GM15510 (cell line): ENCODE results near the gene LARGE1.

Experiments used
- POLR2A ChIP-seq: IDR thresholded peaks from 3 replicates; pipeline ENCODE4 v1.6.1; 2011; ENCODE audit warnings: borderline replicate concordance; ENCODE audit not compliant: insufficient read length; ENCODE audit errors: extremely low read depth

LARGE1 gene

DNA sequence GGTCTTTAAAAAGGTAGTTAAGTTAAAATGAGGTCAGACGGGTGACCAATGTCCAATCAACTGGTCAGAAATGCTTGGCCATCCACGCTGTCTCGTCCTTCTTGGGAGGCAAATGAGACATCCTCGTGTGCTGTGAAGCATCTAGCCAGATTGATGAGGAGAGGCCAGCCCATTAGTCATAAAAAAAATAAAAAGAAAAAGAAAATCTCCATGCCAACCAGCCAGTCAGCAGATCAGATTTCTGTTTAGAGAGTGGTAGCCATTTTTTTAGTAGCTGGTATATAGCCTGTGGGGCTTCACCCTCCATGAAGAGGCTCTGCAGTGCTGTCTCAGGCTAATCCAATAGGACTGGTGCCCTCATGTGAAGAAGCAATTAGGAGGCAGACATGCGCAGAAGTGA is 519.0 kb downstream of the LARGE1 start:
- TF ChIP-seq POLR2A = no peak

DNA sequence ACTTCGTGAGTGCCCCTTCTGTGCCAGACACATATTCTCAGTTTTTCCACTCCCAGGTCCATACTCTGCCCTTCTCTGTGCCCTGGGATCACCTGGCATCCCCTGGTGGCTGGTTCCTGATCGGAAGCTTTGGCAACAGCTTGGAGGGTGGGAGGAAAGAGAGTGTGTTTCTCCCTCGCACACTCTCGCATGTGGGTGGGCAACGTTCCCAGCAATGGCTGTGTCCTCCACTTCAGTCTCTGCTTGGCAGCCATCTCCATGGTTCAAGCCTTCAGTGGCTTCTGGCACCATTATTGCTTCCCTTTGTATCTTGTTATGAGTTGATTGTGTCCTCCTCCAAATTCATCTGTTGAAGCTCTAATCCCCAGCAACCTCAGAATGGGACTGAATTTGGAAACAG is 519.4 kb downstream of the LARGE1 start:
- no peak for TF ChIP-seq POLR2A

DNA sequence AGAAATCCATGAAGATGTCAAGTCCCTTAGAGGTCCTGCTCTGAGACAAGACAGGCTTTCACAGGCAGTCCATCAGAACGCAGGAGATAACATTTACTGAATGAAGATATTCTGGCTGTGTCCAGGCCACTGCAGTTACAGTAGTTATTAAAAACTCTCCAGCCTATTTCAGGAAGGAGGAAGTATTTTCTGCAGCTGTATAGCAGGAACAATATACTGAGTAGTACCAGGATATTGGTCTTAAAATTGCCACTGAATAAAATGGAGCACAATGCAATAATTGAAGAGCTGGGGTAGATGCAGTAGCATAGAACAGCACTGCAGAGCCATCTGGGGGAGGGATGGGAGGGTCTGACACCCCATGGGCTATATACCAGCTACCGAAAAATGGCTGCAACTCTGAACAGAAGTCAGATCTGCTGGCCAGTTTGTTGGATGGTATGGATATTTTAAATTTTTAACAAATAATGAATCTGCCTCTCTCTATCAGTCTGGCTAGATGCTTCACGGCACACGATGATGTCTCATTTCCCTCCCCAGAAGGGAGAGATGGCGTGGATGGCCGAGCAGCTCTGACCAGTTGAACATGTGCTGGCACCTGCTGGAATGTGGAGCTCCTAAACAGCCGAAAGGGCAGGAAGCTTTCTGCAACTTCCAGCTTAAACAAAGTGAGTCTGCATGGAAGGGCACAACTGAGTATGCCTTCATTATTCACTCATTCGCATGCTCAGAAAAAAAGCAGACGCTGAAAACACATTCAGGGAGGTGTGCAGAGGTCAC is 520.0 kb downstream of the LARGE1 start:
- TF ChIP-seq POLR2A = no peak

DNA sequence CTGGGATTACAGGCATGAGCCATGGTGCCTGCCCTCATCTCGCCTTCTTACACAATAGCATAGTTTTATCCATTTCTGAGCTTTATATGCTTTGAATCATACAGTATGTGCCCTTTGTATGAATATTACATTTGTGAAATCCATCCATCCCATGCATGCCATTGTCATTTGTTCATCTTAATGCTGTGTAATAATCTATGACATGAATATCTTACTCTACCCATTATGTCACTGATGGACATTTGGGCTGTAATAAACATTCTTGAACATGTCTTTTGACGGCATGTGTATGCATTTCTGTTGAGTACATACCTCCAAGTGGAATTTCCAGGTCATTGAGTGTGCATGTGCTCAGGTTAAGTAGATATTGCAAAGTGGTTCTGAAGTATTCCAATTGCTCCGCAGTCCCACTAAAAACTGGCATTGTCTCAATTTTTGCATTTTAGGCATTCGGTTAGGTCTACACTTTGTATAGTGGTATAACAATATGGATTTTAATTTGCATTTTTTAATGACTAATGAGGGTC is 522.8 kb downstream of the LARGE1 start:
- TF ChIP-seq POLR2A = no peak

DNA sequence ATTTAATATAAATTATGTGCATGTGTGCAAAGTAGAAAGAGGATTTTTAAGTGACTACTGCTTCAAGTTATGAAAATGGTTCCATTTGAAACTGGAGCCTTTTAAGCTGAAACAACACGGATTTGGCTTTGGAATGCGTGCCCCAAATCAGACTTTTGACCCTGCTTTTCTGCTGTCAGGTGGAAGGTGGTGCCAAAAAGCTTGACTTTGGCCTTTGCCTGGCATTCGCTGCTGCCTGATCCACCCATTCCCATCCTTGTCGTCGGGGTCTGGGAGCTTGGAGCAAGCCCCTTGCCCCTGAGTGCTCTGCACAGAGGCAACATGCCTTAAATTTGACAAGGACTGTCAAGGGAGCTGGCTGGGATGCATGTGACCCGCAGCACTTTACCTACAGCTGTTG is 526.8 kb downstream of the LARGE1 start:
- no peak for TF ChIP-seq POLR2A

DNA sequence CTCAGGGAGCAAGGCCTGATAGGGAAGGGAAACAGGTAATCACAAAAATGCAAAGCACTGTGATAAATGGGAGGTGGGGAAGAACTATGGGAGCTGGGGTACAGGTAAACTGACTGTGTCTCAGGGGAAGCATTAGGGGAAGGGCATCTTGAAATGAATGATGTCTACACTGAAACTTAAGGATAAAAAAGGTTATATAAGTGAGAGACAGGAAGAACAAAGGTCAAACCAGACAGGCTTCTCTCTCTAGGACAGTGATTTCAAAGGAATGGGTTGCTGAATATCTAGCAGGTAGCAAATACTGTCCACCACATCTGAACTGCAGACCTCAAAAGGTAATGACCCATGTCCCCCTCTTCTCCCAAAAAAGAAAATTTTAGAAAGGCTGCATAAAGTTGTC is 529.0 kb downstream of the LARGE1 start:
- no peak for TF ChIP-seq POLR2A

DNA sequence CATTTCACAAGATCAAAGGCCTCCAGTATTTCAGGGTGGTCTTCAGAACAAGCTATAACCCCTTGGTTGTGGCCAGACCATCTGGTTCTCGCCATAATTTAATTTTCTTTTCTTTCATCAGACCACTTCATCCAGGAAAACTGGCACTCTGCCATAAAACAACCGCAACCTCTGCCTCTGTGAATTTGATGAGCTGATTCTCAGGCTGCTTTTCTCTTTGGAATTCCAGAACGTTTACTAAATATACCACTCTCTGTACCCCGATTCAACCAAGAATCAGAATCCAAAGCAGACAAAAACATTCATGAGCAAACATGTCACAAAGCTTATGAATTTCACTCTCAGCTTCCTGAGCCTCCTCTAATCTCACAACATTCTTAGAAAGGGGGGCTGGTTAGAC is 530.3 kb downstream of the LARGE1 start:
- no peak for TF ChIP-seq POLR2A

DNA sequence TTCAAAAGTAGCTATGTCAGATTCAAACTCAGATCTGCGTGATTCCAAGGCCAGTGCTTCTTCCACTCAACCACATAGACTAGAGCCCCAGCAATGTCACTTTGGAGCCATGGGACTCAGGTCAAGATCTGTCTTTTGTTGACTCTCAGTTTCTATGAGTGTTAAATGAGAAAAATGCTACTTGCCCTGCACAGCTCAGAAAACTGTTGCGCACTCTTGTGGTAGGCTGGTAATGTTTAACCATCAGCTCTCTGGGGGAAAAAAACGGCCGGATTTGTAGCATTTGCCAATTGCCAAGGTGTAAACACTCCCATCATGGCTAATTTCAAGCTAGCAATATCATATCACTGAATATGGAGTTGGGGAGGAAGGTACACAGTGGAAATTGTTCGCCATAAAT is 534.0 kb downstream of the LARGE1 start:
- no peak for TF ChIP-seq POLR2A

DNA sequence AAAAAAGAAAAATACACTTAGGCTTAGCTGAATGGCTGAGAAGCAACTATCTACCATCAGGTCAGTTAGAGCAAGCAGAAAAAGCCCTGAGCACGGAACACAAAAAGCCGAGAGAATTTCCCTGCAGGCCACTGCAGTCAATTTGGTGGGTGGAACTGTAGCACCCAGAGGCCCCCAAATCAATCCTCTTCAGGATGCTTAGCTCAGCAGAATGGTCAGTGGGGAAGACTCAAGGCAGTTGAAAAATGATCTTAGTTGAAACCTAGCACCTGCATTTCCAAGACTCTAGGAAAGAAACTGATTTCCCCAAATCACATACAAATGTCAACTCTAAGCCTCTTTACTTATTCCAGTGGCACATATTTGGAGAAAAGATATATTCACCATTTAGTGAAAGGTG is 534.7 kb downstream of the LARGE1 start:
- TF ChIP-seq POLR2A = no peak

DNA sequence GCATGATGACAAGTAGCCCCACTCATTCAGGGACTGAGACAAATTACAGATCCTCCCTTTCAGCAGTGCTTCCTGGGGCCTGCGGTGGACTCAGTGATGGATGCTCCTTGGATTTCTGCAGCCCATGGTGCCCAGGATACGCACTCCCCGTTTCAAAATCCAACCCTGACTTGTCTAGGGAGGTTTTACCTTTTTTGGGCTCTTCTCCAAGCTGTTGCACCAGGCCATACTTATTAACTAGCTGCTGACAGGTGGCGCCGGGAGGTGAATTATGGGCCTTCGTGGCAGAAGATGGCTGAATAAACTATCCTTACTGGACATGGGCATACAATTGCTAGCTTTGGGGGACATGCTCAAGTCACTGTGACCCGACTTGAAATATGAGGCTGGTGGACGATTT is 537.8 kb downstream of the LARGE1 start:
- no peak for TF ChIP-seq POLR2A

DNA sequence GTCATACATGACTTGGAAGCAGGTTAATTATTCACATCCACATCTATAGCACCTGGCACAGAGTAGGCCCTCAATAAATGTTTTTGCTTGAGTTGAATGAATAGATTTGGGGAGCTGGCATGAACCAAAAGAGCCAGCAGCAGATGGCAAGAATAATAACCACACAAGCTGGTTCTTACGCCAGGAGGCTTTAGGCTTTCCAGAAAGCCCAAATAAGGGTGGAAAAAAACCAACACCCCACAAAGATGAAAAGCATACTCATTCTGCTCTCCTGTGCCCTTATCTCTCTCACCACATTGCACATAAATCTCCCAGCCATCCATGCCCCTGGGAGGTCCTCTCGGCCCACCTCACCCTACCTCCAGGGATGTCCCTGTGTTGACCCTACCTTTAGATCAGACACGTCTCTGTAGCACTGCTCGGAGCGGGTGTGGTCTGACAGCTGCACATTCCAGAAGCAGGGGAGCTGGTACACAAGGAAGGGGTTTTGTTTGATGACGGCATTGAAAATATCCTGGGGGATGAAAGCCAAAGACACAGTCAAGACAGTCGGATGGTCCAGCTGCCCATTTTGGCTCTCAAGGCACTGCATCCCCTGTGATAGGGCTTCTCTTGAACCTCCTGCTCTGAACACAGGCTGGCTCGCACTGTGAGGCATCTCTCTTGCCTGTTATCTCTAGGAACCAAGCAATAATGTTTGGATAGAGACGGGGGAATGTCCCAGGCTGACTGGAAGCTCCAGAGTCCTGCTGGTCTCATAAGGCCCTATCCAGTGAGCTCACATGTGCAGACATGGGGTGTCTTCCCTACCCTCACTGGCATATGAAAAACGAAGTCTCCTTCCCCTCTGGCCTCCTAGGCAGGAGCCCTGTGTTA is 538.5 kb downstream of the LARGE1 start:
- no peak for TF ChIP-seq POLR2A

DNA sequence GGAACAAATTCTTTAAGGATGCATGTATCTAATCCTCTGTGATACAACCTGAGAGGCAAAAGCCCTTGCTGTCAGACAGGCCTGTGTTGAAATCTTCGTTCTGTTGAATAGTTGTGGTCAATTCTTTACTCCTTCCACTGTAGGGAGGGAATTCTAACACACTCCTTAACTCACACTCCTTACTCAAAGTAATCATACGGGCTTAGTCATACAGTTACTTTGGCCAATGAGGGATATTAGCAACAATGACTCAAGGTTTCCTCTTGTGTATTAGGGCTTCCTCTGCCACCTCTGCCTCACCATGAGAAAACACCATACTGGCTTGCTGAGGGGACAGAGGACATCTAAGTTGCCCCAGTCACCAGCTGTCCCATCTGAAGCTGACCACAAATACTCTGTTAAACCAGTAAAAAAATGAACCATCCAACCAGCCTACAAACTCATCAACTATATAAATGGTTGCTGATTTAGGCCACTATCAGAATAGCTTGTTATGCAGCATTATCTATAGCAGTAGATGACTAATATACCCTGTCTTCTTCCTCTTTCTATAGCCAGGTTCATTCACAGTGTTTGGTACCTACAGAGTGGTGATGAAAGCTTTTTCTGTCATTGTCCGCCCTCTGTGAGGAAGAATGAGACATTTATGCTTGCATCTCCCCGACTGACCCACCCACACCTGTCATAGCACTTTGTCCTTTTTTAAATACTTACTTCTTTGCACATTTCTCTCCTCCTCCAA is 539.3 kb downstream of the LARGE1 start:
- TF ChIP-seq POLR2A = no peak

DNA sequence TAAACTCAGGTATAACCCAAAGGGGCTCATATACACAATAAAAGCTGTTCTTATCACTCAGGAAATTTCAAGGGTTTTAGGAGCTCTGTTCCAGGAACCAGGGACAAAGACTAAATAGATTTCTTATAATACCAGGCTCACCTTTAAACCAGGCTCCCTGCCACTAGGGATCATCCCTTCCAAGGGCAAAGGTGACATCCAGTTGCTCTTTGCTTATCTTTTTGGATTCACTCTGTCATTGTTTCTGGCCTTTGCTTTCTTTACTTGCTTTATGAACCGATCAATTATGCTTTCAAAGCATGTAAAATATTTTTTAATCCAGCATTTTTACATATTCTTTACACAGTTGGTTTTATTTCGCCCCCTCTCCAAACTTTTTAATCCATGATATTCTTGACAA is 540.4 kb downstream of the LARGE1 start:
- TF ChIP-seq POLR2A = no peak

DNA sequence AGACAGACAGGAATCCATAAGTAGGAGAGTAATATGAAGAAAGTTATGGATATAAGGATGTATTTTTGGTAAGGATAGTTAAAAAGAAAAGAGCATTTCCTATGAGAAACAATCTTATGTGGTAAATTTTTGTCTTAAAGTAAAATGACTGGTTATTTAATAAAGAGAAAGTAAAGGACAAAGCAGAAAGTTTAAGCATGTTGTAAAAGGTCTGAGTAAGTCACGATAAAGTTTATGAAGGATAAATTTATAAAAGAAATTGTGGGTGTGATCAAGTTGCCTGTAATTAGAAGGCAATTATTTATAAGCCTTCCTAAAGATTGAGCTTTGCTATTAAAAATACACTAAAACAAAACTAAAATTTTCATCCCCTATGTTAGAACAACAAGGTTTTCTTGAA is 547.4 kb downstream of the LARGE1 start:
- TF ChIP-seq POLR2A = no peak

DNA sequence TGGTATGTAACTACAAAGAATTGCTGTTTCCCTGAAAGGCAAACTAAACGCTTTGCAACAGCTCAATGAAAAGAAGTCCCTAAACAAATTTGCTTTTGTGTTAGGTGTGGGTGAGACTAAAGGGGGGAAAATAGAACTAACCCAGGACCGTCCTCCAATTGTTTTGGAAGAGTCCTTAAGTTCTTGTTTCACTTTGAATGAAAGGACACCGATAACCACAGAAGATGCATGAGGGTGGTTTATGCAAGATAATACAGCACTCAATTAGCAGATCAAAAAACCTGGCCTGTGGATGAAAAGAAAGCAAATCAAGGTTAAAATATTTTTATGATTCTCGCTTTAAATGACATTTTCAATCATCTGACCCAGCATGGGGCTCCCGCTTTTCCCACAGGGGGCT is 557.6 kb downstream of the LARGE1 start:
- no peak for TF ChIP-seq POLR2A
